Measurements from ENCODE around the gene FAM168A.
"Not testable (repeated sequence)": the region's sequence is repeated elsewhere in the genome, so short reads cannot be mapped to it uniquely, and the experiment has no call there.

Gene FAM168A

DNA sequence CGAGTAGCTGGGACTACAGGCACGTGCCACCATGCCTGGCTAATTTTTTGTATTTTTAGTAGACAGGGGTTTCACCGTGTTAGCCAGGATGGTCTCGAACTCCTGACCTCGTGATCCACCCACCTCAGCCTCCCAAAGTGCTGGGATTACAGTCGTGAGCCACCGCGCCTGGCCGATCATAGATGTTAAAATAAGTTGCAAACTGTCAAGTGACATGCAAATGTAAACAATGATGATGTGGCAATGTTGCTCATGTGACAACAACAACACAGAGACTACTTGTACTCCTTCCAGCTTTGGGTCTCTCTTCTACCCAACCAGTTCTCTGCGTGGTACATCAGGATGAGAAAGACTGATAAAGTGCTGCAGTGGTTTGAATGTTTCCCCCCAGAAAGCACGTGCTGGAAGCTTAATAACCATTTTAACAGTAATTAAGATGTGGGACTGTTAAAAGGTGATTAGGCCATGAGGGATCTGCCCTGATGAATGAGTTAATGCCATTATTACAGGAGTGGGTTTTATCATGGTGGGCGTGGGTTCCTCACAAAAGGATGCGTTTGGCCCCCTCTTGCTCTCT, 127.8 kb downstream of the FAM168A start:
- DNase-seq (ENCODE audit: low read depth, low spot score) = not testable (repeated sequence)

DNA sequence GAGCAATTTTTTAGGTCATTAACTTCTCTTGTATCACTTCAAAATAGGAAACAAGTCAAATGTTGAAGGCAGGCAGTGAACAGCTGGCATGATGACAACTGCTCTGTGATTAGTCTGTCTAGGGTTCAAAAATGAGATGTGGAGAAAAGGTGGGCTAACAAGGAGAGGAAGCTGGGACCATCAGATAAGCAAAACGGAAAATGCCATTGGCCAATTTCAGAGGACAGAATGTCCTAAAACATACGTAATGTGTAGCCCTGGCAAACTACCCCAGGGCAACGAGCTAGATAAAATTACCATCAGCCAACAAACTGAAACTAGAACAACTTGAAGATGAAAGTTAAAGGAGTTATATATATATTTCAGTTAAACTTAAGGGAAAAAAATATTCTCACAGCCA, 128.5 kb downstream of the FAM168A start:
- no peak for DNase-seq (ENCODE audit: low read depth, low spot score)

DNA sequence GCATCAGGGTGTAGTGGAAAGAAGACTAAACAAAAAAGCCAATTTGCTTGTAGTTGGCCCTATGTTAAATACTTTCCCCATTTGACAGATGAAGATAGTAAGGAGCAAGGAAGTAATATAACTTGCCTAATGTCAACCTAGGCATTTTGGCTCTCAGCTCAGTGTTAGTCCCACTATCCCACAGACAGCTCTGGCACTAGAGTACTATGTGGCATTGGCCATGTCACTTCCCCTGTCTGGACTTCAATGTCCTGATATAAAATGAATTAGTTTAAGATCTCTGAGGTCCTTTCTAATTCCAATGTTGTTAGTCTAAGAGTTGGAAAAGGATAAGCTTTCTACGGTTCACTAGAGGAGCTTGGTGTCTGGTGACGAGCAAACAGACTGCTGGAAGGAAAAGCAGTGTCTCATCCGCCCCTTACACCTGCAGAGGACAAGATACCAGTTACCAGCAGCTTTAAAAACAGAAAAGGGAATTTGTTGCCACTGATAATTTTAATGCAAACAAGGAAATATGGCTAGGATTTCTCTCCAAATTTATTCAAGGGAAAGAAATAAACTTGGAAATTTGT, 129.2 kb downstream of the FAM168A start:
- DNase-seq (ENCODE audit: low read depth, low spot score) = no peak

DNA sequence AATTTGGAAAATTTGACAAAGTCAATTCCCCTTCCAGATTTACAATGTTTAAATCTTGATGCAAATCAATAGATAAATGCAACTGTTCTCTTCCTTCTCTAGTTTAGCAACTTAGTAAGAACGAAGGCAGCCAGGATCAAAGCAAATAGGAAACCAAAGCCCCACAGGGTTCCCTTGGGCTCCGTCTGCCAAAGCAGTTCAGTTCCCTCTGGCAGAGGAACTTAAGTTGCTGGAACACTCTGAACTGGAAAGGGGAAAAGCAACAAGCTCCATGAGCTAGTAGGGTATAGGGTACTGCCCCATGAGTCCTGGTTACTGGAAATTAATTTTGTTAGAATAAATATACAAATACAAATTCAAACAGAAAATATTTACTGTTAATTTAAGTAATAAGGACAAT, 130.4 kb downstream of the FAM168A start:
- DNase-seq (ENCODE audit: low read depth, low spot score) = no peak

DNA sequence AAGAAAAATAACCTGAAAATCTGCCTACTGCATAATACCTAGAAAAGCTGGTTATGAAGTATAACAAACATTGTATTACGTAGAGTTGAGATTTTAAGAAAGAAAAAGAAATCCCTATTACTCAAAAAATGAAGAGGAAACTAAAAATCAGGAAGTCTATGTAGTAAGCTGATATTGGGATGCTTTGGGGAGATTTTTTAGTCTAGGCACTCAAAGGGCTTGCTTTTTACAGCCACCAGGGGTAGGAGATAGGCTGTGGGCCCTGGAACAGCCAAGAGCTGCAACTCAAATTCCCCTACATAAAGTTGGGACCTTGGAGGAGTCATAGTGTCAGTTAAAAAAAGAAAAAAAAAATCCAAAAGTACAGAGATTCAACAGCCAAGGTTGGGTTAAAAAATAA, 131.3 kb downstream of the FAM168A start:
- no peak for DNase-seq (ENCODE audit: low read depth, low spot score)

DNA sequence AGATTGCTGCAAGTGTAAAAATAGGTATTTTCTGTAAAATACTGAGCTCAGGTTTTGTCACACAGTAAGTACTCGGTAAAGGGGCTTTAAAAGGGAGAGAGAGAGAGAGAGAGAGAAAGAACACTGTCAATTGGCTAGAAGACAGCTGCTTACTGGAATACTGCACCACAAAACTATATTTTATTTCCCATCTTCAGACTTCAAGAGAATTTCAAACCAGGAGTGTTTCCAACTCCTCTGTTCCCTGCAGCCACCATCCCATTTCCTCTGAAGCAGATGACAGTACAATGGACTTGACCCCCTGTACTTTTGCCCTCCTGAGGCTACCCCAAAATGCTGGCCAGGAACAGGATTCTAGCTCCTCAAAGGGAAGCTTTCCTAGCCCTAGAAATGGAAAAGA, 132.0 kb downstream of the FAM168A start:
- DNase-seq (ENCODE audit: low read depth, low spot score) = no peak

DNA sequence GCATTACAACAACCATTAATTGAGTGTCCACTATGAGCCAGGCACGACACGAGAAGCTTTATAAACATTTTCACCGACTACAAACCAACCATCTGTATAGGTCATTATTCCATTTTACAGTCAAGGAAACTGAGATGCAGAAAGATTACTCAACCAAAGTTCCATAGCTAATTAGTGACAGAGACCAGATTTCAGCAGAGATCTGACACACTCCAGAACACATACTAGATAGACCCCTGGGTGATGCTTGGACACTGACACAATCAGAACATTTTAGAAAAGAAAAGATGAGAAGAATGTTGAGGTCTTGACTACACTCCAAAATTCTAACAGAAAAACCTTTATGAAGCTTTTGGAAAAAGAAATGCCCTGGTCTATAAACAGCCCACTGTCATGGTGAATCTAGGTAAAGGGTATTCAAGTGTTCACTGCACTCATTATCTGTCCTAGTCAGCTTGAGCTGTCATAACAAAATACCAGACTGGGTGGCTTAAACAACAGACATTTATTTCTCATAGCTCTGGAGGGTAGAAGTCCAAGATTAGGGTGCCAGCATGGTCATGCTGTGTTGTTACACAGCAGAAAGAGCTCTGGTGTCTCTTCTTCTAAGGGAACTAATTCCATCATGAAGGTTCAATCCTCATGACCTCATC, 132.8 kb downstream of the FAM168A start:
- no peak for DNase-seq (ENCODE audit: low read depth, low spot score)

DNA sequence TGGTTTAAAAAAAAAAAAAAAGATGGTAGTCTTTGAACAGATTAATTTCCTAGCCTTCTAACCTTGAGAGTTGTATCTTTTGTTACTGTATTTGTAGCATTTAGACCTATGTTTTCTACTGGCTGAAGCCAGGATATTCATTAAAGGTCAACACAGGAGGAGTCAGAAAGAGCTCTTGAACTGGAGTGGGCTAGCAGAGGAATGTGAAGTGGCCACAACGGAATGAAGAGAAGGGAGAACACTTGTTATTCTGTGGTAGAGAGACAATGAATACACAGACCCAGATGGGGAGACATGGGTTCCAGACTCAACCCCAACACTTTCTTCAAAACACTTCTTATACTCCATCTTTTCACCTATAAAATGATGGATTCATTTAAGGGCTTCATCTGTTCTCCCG, 133.6 kb downstream of the FAM168A start:
- DNase-seq (ENCODE audit: low read depth, low spot score) = no peak

DNA sequence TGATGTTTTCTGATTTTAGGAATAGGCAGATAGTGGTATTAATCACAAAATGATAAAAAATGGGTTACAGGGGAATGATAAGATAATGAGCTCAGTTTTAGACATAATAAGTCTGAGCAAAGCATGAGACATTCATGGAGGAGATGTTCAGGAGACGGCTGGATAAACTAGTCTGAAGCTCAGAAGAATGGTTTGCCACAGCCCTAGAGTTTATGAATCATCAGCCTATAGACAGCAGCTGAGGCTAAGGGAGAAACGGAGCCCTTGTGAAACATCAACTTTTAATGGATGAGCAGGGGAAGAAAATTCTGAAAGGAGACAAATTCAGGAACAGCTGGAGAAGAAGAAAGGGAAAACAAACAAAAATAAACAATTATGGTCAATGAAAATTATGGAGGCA, 134.6 kb downstream of the FAM168A start:
- DNase-seq (ENCODE audit: low read depth, low spot score) = no peak

DNA sequence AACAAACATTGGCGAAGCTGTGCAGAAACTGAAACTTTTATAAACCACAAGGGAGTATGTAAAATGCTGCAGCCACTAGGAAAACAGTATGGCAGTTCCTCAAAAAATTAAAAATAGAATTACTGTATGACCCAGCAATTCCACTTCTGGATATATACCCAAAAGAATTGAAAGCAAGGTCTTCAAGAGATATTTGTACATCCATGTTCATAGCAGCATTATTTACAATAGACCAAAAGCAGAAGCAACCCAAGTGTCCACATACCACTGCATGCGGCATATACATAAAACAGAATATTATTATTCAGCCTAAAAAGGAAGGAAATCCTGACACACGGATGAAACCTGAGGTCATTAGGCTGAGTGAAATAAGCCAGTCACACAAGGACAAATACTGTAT, 135.9 kb downstream of the FAM168A start:
- no peak for DNase-seq (ENCODE audit: low read depth, low spot score)

DNA sequence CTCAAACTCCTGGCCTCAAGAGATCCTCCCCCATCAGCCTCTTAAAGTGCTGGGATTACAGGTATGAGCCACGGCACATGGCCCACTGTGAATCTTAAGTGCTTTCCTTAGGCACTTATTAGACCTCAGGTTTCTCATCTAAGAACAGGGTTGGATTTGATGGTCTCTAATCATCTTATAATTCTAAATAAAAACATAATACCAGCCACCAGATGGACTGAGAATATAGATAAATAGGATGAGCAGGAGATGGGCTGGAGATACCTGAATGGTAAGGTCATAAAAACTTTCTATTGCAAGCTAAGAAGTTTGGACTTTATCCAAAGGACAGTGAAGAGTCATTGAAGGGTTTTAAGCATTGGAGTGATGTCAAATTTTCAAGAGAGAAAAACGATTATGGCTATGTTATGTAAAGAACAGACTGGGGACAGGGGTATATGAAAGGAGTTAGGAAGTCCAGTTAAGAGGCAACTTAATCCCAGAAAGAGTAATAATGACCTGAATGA, 136.5 kb downstream of the FAM168A start:
- no peak for DNase-seq (ENCODE audit: low read depth, low spot score)

DNA sequence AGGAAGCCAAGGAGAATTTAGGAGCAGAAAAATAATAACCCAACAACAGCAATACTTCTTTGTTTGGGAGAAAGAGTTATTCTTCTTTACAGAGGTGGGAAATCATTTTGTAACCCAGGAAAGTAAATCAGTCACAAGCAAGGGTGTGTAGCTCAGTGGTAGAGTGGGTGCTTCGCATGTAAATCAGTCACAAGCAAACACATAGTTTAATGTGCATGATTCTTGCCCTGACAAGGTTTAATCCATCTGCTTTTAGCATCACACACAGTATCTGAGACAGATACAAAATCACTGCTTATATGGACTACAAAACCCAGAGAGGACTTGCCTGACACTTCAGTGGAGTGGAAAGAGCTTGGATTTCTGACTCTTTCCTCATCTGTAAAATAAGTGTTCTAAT, 139.7 kb downstream of the FAM168A start:
- no peak for DNase-seq (ENCODE audit: low read depth, low spot score)

DNA sequence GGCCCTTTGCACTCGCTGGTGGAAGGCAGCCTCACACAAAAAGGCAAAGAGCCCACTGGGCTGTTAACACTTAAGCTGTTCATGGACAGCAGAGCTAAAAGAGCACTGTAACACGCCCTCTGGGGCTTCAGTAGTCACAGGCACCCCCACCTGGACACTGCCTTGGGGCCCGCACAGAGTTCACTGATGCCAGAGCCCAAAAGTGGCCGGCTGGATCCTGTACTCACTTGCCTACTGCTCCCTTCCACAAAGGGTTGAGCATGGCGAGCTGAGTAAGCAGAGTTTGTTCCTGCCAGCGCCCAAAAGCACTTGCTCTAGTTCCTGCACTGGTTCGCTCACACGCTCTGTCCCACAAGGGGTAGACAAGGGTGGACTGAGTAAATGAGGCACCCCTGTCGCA, 142.9 kb downstream of the FAM168A start:
- no peak for DNase-seq (ENCODE audit: low read depth, low spot score)

DNA sequence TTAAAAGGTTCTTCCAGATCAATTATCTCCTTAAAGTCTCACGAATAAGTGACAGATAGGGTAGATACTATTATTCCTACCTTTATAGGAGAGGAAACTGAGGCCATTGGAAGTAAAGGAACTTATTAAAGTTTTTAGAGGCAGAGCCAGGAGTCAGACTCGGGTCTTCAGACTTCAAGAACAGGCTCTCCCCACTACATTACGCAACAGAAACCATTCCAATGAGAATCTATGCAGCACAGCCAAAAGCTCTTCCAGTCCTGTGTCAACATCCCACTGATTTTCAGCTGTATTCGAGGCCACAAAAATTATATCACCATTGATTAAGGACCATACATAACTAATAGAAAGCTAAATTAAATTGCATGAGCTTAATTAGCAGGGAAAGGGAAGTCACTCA, 144.3 kb downstream of the FAM168A start:
- DNase-seq (ENCODE audit: low read depth, low spot score) = no peak

DNA sequence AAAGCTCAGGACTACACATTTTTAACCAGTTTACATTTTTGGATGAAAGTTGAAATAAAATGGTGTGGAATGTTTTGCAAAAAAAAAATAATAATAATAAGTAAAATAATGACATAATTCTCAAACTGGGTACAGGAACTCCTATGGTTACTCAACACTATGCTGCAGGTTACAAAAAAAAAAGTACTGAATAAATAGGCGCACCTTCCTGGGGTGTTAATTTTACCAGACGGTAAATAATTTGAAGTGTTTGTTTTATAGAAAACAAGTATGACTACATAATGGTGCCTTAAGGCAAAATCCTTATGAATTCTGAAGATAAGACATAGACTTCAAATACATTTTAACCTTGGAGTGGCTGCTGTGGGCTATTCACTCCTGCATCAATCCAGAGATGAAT, 145.2 kb downstream of the FAM168A start:
- DNase-seq (ENCODE audit: low read depth, low spot score) = no peak

DNA sequence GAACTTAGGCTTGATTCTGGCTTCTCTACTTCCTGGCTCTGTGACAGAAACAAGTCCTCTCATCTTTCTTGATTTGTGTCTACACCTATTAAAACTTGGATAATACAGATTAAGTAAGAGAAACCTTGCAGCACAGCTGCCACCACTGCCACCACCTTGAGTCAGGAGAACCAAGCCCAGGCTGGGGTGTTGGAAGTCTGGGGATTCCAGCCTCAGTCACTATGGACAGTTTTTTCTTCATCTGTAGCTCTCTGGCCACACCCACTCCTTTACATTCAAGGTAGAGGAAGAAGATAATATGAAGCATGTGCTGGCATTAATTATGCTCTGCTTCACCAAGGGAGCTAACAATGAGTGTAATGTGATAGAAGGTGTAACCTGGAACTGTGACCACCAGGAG, 146.0 kb downstream of the FAM168A start:
- no peak for DNase-seq (ENCODE audit: low read depth, low spot score)

DNA sequence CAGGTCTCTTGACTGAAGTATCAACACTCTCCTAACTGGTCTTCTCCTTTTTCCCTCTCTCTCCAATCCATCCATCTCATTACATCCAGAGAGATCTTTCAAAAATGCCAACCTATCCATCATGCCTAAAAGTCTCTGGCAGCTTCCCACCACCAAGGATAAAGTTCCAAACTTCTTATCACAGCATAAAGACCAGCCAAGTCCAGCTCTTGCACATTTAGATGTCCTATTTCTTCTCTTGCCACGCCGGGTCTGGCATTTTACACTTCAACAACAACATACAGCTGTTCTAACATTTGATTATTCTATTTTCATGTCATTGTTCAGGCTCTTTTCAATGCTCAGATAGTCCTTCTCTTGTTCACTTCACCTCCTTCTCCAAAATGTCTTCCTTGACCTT, 151.1 kb downstream of the FAM168A start:
- DNase-seq (ENCODE audit: low read depth, low spot score) = no peak

DNA sequence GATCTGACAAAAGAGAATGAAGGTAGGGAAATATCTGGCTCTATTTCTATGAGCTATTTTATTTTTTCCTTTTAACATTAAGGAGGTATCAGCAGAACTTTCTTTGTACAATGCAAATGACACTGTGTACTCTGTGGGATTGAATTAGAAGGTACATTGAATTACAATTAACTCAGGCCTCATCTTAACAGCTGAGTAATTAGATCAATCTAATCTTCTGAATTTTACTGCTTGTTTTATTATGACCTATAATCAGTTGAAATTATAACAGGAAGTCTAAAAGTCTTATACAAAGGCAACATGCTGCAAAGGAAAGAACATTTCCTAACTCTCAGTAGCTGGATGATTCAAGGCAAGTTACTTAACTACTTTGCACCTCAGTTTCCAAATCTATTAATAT, 151.9 kb downstream of the FAM168A start:
- no peak for DNase-seq (ENCODE audit: low read depth, low spot score)

DNA sequence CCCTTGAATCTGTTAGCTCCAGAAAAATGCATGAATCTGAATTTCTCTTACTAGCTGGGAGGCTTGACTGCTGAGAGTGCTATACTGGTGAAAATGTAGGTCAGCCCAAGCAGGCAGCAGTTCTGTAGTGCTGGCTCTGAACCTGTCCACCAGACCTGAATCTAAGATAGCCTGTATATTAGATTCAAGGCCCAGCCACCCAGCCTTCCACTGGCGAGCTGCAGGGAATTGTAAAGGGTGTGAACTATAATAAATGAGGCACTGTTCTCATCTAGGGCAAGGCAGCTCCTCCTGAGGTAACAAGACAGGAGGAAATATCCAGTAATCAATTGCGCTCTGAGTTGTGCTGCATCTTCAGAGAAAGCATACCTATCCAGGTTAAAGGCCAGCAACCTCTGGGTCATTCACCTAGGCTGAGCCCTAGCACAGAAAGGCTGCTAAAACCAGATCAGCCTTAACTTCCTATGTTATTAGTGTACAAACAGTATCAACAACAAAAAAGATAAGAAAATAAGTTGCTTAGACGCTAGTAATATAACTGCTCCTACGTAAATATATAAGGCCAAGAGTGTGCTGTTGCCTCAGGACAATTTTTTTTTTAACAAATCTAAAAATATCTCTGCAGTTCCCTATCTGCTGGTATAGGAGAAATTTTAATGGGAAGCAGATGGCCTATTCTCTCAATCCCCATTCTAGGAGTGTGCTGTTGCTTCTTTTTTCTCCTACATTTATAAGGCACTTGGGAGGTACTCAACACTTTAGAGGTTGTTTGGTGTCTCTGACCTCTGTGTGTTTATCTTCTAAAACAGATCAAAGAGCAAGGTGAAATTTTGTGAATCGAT, 158.7 kb downstream of the FAM168A start:
- DNase-seq (ENCODE audit: low read depth, low spot score) = no peak

DNA sequence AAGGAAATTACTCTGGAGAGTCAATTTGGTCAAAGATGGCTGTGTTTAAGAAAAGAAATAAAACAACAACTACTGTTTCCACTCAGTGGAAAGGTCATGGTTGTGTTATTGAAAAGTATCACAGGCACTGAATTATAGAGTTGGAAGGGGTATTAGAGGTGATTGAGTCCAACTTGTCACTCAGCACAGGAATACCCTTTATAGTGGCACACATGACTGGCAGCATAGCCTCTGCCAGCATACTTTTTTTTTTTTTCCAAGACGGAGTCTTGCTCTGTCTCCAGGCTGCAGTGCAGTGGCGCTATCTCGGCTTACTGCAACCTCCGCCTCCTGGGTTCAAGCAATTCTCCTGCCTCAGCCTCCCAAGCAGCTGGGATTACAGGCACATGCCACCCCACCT, 161.1 kb downstream of the FAM168A start:
- not testable (repeated sequence) for DNase-seq (ENCODE audit: low read depth, low spot score)

DNA sequence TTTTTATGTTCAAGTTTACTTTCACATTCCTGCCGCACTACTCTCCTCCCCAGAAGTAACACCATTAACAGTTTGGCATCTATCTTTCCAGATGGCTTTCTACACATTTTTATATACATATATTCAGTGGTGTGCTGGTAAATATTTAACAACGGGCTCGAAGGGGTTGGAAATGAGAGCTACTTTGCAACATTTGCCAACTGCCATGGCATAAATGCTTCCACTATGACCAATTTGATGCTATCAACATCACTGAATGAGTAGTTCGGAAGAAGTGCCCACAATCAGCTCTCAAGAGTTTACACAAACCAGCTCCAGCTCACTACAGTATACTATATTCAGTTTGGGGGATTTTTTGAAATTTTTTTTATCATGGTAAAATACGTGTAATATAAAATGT, 166.5 kb downstream of the FAM168A start:
- DNase-seq (ENCODE audit: low read depth, low spot score) = no peak

DNA sequence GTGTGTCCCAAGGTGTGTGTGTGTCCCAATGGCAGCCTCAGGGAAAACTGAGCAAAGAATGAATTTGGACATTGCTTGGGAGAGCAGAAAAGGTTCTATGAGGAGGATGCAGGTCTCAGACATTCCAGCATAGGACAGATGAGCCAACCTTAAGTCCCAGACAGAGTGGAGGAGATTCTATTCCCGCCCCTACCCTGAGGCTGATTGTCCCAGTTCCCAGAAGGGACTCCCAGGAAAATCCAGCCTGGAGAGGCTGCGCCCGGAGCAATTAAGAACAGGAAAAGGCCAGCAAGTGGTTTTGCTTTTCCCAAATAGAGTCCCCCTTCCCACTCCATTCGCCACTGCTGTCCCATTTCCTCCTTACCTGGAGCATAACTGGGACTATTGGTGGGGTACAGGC, 167.6 kb downstream of the FAM168A start:
- DNase-seq (ENCODE audit: low read depth, low spot score) = no peak
